Endothelial cell of umbilical vein (primary cell): ENCODE measurements around the gene CLN6. TPM values are rescaled to one million over a fixed set of nuclear protein-coding genes. Genes with fewer than 3 reads are reported as not detected.

ENCODE experiments used
- BruUV-seq: library from RNA; stranded (reverse); fragments of 400-500 nt; replicated peaks from 2 replicates; lab custom pipeline; 2021; lab: Mats Ljungman, UMichigan
- CTCF ChIA-PET: fragments of 300-600, 350-600 bp; sonication (Branson Sonifier 250); formaldehyde crosslinking; loops from one replicate; lab custom pipeline; 2021; ENCODE audit warnings: antibody characterized with exemption, inconsistent platforms; lab: Charles Lee
- POLR2A ChIA-PET: fragments of 300-600, 350-600 bp; sonication (Branson Sonifier 250); formaldehyde crosslinking; loops from one replicate; lab custom pipeline; 2021; ENCODE audit warnings: antibody characterized with exemption, inconsistent platforms; lab: Charles Lee
- DNase-seq: peaks from one replicate; pipeline ENCODE4 v3.0.0-alpha.2; 2011; ENCODE audit warnings: low read depth, low spot score
- FAIRE-seq: peaks from 2 replicates; lab custom pipeline; 2011; peaks lifted over from hg19 to GRCh38; lab: Jason Lieb, UNC
- H2AFZ ChIP-seq: 2 replicates; pipeline ENCODE4 v1.6.0; 2012; ENCODE audit warnings: low read depth, low read length, control low read depth, inconsistent platforms
- H3K27ac ChIP-seq: 2 replicates; pipeline ENCODE4 v1.5.1; 2011; ENCODE audit warnings: low read depth, mild to moderate bottlenecking, control low read depth, low read length, moderate library complexity; ENCODE audit not compliant: insufficient read depth
- H3K27me3 ChIP-seq, 2 experiments: 2 replicates each; pipeline versions ENCODE4 v1.6.0 to v1.6.1; 2011; ENCODE audit warnings: low read length in 2 of 2, mixed read lengths in 1 of 2; ENCODE audit not compliant: control insufficient read depth in 2 of 2, insufficient read depth in 2 of 2
- H3K36me3 ChIP-seq, 2 experiments: 2 replicates in 1 of 2; 3 replicates in 1 of 2; pipeline ENCODE4 v1.5.1; 2011; ENCODE audit warnings: low read length in 2 of 2, mild to moderate bottlenecking in 1 of 2, moderate library complexity in 1 of 2; ENCODE audit not compliant: control insufficient read depth in 2 of 2, insufficient read depth in 2 of 2; ENCODE audit errors: extremely low read depth in 1 of 2
- H3K4me1 ChIP-seq: 3 replicates; pipeline ENCODE4 v1.5.1; 2011; ENCODE audit warnings: mild to moderate bottlenecking, low read length; ENCODE audit not compliant: control insufficient read depth, insufficient read depth; ENCODE audit errors: extremely low read depth
- H3K4me2 ChIP-seq: 2 replicates; pipeline ENCODE4 v1.6.1; 2011; ENCODE audit warnings: low read length, control low read depth, mixed read lengths; ENCODE audit not compliant: insufficient read depth
- H3K4me3 ChIP-seq, 3 experiments: fragments of 200-600 bp in 1 of 3; sonication (generic), shearing (Covaris generic) in 1 of 3; replicated peaks in 1 of 3; 2 replicates each; pipeline ENCODE4 v1.5.1; 2011 to 2016; ENCODE audit warnings: control low read depth in 3 of 3, low read length in 3 of 3, mild to moderate bottlenecking in 2 of 3, inconsistent platforms in 1 of 3, low read depth in 1 of 3, moderate library complexity in 1 of 3; ENCODE audit not compliant: insufficient read depth in 1 of 3
- H3K79me2 ChIP-seq: 2 replicates; pipeline ENCODE4 v1.6.0; 2012; ENCODE audit warnings: low read length, inconsistent platforms; ENCODE audit not compliant: control insufficient read depth, insufficient read depth
- H3K9ac ChIP-seq: replicated peaks from 2 replicates; pipeline ENCODE3; 2011; ENCODE audit warnings: low read length, control low read depth; ENCODE audit not compliant: insufficient read depth; ENCODE audit errors: extremely low read depth
- H3K9me1 ChIP-seq: replicated peaks from 3 replicates; pipeline ENCODE4 v1.6.0; 2011; ENCODE audit warnings: mild to moderate bottlenecking, low read length; ENCODE audit not compliant: control insufficient read depth, insufficient read depth; ENCODE audit errors: extremely low read depth
- H3K9me3 ChIP-seq: replicated peaks from 2 replicates; pipeline ENCODE4 v1.5.1; 2012; ENCODE audit warnings: low read length, inconsistent platforms; ENCODE audit not compliant: control insufficient read depth, insufficient read depth
- H4K20me1 ChIP-seq: replicated peaks from 2 replicates; pipeline ENCODE3; 2011; ENCODE audit warnings: mild to moderate bottlenecking, low read length; ENCODE audit not compliant: control insufficient read depth, insufficient read depth; ENCODE audit errors: extremely low read depth
- EZH2 ChIP-seq: IDR thresholded peaks from 2 replicates; pipeline ENCODE4 v1.6.1; 2012; ENCODE audit warnings: borderline replicate concordance, low read depth, mild to moderate bottlenecking, moderate library complexity, low read length, inconsistent platforms; ENCODE audit not compliant: severe bottlenecking
- FOS ChIP-seq: IDR thresholded peaks from 2 replicates; pipeline ENCODE4 v1.6.1; 2011; ENCODE audit warnings: mild to moderate bottlenecking, low read length, moderate library complexity, borderline replicate concordance; ENCODE audit not compliant: insufficient read depth
- GATA2 ChIP-seq: IDR thresholded peaks from 2 replicates; pipeline ENCODE4 v1.7.0; 2011; ENCODE audit warnings: low read depth, mild to moderate bottlenecking, moderate library complexity, mixed read lengths, low read length; ENCODE audit not compliant: insufficient read length, insufficient read depth
- JUN ChIP-seq: IDR thresholded peaks from 2 replicates; pipeline ENCODE4 v1.6.1; 2011; ENCODE audit warnings: borderline replicate concordance, low read depth; ENCODE audit not compliant: insufficient read length, insufficient read depth
- MYC ChIP-seq: IDR thresholded peaks from one replicate; pipeline ENCODE4 v1.6.1; 2011; ENCODE audit warnings: mild to moderate bottlenecking, low read depth, low read length
- POLR2A ChIP-seq: IDR thresholded peaks from 2 replicates; pipeline ENCODE4 v1.6.1; 2012; ENCODE audit warnings: low read depth, mild to moderate bottlenecking, control low read depth, low read length
- POLR2AphosphoS5 ChIP-seq: IDR thresholded peaks from 2 replicates; pipeline ENCODE4 v1.6.1; 2012; ENCODE audit warnings: low read depth, mild to moderate bottlenecking, control low read depth, low read length, moderate library complexity; ENCODE audit not compliant: insufficient read depth
- dilution Hi-C: fragments of 300-500 bp; cut with MboI; formaldehyde crosslinking; loops from one replicate; pipeline ENCODE4 v1.15.0; 2019; ENCODE audit warnings: low sequenced_read_pairs; ENCODE audit not compliant: extremely low pct_ligation_motif_present
- intact Hi-C: fragments of 100-400 bp; cut with micrococcal nuclease; formaldehyde crosslinking; loops from one replicate; pipeline ENCODE4 v1.10.0; 2022
- polyA plus RNA-seq, 4 experiments: library from polyadenylated mRNA; depleted of rRNA in 3 of 4; stranded (reverse) in 3 of 4; unstranded in 1 of 4; fragments of >200 nt; gene quantifications; 2 replicates each; pipeline versions ENCODE4 v1.2.1 to v1.2.3, GENCODE V29; 2011 to 2012; ENCODE audit warnings: missing spikeins in 1 of 4
- total RNA-seq: library from RNA; stranded (reverse); gene quantifications from 2 replicates; pipeline ENCODE4 v1.2.3, GENCODE V29; 2021
- TF ChIP-seq, protein P1 (sequence below): IDR thresholded peaks from 2 replicates; pipeline ENCODE4 v1.6.1; 2011; ENCODE audit not compliant: insufficient read depth, insufficient read length
- TF ChIP-seq, protein P2 (sequence below), 2 donors: IDR thresholded peaks; 1 replicate in 1 of 2; 2 replicates in 1 of 2; pipeline ENCODE4 v1.5.1; 2011; ENCODE audit warnings: low read length in 2 of 2, mild to moderate bottlenecking in 2 of 2, moderate library complexity in 2 of 2, control low read depth in 1 of 2, inconsistent platforms in 1 of 2, low read depth in 1 of 2; ENCODE audit not compliant: insufficient read depth in 1 of 2; ENCODE audit errors: extremely low read depth in 1 of 2

The CLN6 gene
- total and polyA plus RNA-seq, 2 donors (not counting 3 experiments of a cell fraction or from before 2014, with no cell fraction given): 53.9 to 75.5 TPM

DNA sequence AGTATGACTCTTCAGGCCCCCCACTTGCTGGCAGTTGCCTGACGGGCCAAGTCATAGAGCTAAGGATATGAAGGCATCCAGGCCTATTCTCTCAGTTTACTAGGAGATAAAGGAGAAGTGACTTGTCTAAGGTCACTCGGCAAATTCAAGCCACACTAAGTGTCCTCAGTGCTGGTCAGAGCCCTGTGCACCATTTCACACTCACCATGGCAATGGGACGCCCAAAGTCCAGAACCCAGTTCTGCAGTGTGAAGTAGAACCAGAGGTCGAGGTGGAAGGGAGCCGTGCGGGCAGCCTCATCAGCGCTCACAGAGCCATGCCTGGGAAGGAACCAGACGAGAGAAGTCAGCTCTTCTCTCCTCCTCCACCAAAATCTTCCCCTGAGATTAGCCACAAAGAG, 11.2 kb downstream of the CLN6 start:
- Histone ChIP-seq H3K4me1 (no peaks in the 10 kb centered on the region), H3K4me3 (no peak overlapping the region), H3K9me3 (no peaks in the 10 kb centered on the region), H3K9ac (no peak overlapping the region), H3K27me3 (no peaks in the 10 kb centered on the region), H2AFZ (no peak overlapping the region), H4K20me1 (no peaks in the 10 kb centered on the region), H3K79me2 (peaks cover 31% of the 10 kb centered on the region), H3K27ac (no peak overlapping the region), H3K36me3 (no peaks in the 10 kb centered on the region), H3K4me2 (no peak overlapping the region), H3K9me1 (no peaks in the 10 kb centered on the region)
- ChIA-PET POLR2A (no interaction called here), CTCF (interaction anchor here (1.0 kb wide), 1 partner anchor 23 kb away, joined by 3 read pairs; no protein-coding TSS in a partner anchor)
- TF ChIP-seq, protein P1, sequence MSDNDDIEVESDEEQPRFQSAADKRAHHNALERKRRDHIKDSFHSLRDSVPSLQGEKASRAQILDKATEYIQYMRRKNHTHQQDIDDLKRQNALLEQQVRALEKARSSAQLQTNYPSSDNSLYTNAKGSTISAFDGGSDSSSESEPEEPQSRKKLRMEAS: no peak
- TF ChIP-seq, protein P2, sequence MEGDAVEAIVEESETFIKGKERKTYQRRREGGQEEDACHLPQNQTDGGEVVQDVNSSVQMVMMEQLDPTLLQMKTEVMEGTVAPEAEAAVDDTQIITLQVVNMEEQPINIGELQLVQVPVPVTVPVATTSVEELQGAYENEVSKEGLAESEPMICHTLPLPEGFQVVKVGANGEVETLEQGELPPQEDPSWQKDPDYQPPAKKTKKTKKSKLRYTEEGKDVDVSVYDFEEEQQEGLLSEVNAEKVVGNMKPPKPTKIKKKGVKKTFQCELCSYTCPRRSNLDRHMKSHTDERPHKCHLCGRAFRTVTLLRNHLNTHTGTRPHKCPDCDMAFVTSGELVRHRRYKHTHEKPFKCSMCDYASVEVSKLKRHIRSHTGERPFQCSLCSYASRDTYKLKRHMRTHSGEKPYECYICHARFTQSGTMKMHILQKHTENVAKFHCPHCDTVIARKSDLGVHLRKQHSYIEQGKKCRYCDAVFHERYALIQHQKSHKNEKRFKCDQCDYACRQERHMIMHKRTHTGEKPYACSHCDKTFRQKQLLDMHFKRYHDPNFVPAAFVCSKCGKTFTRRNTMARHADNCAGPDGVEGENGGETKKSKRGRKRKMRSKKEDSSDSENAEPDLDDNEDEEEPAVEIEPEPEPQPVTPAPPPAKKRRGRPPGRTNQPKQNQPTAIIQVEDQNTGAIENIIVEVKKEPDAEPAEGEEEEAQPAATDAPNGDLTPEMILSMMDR (IDR thresholded peaks at IDR 0.05; ENCODE audit: extremely low read depth in 1 of 2, insufficient read depth in 1 of 2, low read depth in 1 of 2, low read length in 2 of 2): no peak
- TF ChIP-seq GATA2: no peak
- no peak for TF ChIP-seq JUN
- TF ChIP-seq EZH2: no peak
- TF ChIP-seq FOS: no peak
- no peak for TF ChIP-seq MYC
- TF ChIP-seq POLR2A: no peak
- TF ChIP-seq POLR2AphosphoS5: no peak
- intact Hi-C loops: no loop called here
- dilution Hi-C loops: no loop called here
- no TSS peak for BruUV-seq
- DNase-seq: no peak
- no peak for FAIRE-seq
